SK-N-SH (cell line): ENCODE data around the gene TUBGCP2.

Source experiments
- POLR2AphosphoS5 ChIP-seq: IDR thresholded peaks from 2 replicates; pipeline ENCODE4 v1.6.1; 2012; ENCODE audit warnings: low read depth, low read length
- TF ChIP-seq, protein P1 (sequence below): fragments of 200-600 bp; sonication (generic); IDR thresholded peaks from 2 replicates; pipeline ENCODE4 v1.6.1; 2017; ENCODE audit warnings: antibody characterized with exemption, mild to moderate bottlenecking, moderate library complexity

DNA sequence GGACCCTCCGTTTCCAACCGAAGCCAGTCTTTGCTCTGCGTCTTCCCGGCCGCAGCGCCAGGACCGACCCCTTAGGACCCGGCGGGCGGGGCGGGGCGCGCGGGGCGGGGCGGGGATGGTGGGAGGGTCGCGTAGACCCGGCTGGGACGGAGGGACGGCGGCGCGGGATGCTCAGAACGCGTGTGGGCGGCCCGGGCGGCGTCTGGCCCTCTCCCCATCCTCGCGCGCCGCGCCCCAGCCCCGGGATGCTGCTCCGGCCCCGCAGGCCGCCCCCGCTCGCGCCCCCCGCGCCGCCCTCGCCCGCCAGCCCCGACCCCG lies 78.7 kb downstream of the TUBGCP2 start, which contains the start of gene UTF1:
- TF ChIP-seq, protein P1, sequence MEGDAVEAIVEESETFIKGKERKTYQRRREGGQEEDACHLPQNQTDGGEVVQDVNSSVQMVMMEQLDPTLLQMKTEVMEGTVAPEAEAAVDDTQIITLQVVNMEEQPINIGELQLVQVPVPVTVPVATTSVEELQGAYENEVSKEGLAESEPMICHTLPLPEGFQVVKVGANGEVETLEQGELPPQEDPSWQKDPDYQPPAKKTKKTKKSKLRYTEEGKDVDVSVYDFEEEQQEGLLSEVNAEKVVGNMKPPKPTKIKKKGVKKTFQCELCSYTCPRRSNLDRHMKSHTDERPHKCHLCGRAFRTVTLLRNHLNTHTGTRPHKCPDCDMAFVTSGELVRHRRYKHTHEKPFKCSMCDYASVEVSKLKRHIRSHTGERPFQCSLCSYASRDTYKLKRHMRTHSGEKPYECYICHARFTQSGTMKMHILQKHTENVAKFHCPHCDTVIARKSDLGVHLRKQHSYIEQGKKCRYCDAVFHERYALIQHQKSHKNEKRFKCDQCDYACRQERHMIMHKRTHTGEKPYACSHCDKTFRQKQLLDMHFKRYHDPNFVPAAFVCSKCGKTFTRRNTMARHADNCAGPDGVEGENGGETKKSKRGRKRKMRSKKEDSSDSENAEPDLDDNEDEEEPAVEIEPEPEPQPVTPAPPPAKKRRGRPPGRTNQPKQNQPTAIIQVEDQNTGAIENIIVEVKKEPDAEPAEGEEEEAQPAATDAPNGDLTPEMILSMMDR = no peak
- TF ChIP-seq POLR2AphosphoS5 = no peak
